HG03103 (cell line): Measurements from ENCODE around the gene RIPOR2.

Experiments used
- ATAC-seq: cut with Tn5 transposase; IDR thresholded peaks from one replicate; pipeline ENCODE4 v1.9.1; 2021; ENCODE audit warnings: low read depth; ENCODE audit not compliant: unreplicated experiment

The RIPOR2 gene

DNA sequence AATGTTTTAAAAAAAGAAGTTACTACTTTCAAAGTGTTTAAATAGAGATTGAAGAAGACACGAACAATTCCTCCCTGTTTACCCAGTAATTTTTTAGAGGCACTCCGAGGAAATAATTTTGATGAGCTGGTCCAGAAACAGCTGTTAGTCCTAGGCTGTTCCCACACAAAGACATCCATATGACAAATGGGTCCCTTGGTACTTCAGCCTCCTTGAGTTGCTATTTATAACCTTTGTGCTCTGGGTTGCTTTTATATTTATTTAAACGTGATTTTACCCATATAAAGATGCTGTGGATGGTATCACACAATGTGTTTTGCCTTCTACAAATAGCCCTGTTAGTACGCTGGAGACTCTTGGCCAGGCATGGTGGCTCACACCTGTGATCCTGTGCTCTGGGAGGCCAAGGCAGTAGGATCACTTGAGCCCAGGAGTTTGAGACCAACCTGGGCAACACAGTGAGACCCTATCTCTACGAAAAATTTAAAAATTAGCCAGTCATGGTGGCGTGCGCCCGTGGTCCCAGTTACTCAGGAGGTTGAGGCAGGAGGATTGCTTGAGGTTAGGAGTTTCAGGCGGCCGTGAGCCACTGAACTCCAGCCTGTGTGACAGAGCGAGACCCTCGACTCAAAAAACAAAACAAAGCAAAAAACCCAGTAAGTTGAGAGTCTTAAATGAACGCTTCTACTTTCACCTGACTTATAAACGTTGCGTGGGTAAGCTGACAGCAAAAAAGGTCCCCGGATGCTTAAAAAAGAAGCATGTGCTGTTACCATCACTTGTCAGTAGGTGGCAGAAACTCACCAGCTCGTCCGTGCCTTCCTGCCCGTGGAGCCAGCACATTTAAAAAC lies 80.1 kb downstream of the RIPOR2 start:
- no peak for ATAC-seq

DNA sequence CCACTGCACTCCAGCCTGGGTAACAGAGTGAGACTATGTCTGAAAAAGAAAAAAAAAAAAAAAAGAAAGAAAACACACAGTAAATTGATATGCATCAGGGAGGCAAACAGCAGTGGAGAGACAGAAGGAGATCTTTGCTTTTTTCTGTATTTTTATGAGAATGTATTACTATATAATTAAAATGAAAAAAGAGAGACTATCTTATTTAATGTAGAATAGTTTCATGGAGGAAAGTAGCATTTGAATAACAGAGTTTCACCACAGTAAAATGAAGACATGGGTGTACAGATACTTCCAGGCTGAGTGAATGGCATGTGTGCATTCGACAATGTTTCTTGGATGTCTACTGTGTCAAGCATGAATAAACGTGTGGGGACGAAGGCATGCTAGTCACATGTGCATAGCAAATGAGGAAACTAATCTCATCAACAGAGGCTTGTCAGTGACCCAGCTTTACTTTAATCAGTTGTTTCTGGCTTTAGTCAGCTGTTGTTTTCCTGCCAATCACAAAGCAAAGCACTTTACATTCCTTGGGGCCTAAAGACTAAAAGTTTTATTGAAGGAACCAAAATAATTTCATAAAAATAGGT lies 81.6 kb downstream of the RIPOR2 start:
- no peak for ATAC-seq

DNA sequence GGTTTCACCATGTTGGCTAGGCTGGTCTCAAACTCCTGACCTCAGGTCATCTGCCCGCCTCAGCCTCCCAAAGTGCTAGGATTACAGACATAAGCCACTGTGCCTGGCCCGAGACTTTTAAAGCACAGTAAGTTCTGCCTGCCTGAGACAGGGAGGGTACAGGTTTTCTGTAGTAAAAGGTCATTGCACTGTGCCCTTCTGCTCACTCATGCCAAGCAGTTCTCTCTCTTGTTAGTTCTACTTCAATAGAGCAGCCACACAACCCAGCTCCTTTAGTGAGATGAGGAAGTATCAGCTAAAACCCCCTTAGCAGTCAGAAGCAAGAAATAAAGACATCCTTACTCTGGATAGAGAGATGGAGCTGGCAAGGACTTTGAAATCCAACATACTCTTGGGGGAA lies 84.7 kb downstream of the RIPOR2 start:
- no peak for ATAC-seq

DNA sequence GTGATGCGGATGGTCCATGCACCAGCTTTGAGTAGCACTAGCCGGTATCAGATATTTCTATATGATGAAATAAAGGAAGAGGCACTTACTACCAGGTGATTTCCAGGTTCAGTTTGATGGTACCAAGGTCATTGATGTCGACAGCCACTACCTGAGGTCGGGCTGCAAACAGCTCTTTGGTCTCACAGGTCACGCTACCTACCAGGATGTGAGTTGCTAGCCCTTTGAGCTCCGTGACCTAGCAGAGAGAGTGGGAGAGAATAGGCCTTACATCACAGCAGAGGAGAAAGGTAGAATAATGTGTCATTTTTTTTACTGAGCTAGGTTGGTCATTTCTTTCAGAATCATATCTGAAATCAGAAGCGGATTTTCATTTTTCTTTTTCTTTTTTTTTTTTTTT lies 86.0 kb downstream of the RIPOR2 start:
- ATAC-seq, result no peak

DNA sequence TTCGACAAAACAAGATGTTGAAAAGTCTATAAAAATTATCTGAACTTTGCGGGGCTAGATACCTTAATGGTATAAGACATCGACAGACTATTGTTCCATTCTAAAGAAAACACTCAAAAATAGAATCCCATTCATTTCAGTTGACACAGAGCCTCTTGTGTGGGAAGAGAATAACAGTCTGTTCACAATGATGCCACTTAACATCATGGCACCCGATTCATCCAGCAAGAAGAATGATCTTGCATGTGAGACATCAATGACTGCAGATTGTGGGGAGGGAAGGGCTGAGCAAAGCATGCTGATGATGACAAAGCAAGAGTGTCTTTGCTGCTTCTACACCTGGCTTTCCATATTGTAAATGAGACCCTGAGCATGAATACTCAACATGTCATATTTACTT lies 87.3 kb downstream of the RIPOR2 start:
- no peak for ATAC-seq

DNA sequence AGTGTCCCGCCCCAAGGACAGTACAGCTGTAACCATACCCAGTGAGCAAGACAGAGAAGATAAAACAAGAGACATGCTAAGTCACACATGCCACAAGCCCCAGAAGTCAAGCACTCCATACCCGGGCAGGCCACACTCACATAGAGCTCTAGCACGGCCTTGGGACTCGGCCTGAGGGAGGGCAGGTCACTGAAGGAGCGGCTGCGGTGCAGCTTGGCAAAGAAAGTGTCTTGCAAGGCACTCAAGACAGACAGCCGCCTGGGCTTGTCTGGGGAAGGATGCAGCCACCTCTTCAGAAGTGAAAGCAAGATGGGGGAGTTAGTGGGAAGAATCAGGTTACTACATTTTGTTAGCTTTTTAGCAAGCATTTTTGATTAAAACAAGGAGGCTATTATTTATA lies 88.4 kb downstream of the RIPOR2 start:
- ATAC-seq, result no peak

DNA sequence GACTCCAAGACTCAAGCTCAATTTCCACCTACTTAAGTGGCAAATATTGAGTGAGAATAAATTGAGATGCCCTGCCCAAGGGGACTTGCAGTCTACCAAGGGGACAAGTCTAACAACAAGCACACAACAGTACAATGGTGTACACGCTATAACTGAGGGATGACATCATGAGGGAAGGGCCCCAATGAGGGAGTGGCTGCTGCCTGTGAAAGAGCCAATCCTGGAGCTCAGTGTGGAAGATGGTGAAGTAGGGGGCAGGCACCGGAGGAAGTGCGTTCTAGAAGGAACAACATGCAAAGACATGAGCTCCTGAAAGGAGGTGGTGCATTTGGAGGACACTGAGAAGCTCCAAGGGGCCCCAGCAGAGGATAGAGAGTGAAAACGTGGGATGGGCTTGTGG lies 90.2 kb downstream of the RIPOR2 start:
- no peak for ATAC-seq

DNA sequence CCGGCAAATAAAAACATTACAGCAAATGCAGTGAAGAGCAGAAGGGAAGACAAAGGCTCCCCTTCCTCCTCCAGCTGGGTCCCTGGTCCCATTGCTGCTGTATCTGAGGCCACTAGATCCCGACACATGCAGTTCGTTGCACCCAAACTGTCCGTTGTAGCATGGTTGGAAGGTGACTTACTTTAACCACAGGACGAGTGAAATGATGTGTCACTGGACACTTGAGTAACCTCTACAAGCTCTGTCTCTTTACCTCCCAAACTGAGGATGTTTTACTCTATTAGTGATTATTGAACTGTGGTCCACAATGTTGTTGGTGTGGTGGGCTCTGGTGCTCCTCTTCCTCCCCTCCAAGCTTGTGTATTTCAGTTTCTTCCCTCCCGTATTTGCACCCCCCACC lies 90.9 kb downstream of the RIPOR2 start:
- ATAC-seq, result no peak

DNA sequence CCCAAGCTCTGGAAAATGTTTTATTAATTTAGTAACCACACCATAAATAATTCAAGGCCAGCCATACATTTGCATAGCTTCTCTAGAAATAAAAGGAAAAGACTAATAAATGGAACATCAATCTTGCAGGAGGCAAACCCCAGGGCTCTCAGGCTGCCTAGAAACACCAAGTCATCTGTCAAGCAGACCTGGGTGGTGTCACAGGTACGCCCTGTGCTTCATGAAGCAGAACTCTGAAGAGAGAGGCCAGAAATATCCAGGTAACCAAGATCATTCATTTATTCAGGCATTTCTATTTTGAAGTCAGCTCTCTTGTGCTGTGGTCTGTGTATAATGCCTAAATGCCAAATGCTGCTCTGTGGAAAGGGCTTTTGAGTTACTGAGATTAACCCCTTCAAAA lies 91.7 kb downstream of the RIPOR2 start:
- no peak for ATAC-seq

DNA sequence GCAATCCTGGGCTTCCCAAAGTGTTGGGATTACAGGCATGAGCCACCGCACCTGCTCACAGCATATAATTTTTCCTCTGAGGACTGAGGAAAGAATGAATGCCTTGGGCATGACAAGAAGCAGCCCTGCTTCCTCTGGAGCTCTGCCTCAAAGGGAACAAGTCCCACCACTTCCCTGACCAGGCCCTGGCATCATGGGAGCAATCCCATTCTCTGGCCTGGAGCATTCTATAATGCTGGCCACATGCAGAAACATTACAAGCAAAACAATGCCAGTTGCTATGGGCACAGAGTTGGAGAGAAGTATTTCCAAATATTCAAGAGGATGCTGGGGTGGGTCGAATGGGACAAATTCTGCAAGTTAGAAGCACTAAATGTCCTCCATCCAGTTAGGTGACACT lies 95.6 kb downstream of the RIPOR2 start:
- no peak for ATAC-seq

DNA sequence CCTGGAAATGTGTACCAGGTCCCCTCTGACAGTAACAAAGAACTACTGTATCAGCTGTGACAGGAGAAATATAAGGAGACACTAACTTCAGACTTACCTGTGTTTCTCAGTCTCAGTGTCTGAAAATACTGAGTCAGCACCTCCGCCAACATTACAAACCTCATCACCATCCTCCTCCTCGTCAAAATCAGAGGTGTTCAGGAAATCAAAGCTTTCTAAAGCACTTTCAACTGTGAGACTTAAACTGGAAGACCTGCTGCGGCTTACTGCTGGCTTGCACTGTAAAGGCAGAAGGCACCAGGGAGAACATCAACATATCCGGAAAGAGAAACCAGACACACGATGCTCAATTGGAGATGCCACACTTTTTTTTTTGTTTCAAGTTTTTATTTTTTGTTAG lies 96.8 kb downstream of the RIPOR2 start:
- ATAC-seq, result no peak

DNA sequence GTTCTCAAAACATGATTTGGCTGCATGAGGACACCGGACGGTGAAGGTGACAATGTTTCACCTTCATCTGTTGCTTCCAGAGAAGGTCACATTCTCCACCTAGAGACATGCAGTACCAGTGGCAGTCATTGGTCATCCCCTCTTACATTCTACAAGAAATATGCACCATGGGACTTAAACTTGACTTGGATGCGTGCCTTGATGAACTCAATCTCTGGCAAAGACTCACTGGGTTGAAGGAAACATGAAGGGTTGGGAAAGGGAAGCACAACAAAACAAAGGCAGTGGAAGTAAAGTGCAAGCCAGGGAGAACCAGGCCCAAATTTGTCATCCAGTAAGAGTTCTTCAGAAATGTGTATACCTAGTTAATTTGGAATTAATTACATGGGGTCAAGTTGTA lies 97.7 kb downstream of the RIPOR2 start:
- no peak for ATAC-seq

DNA sequence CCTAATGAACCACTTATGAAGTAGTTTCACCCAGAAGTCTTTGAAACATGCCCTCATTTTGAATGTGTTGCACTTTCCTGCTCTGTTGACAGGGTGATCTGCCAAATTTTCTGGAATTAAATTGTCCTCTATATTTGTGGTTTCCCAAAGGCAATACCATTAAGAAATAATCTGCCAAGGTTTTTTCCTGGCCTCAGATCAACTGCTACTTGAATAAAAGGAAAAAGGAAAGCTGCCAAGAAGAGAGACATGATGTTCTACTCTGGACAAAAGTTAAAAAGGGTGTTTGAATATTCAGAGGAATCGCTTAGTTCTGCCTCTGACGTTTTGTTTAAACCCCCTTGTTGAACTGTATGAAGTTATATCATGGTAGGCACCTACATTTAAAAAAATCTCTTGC lies 99.7 kb downstream of the RIPOR2 start:
- no peak for ATAC-seq

DNA sequence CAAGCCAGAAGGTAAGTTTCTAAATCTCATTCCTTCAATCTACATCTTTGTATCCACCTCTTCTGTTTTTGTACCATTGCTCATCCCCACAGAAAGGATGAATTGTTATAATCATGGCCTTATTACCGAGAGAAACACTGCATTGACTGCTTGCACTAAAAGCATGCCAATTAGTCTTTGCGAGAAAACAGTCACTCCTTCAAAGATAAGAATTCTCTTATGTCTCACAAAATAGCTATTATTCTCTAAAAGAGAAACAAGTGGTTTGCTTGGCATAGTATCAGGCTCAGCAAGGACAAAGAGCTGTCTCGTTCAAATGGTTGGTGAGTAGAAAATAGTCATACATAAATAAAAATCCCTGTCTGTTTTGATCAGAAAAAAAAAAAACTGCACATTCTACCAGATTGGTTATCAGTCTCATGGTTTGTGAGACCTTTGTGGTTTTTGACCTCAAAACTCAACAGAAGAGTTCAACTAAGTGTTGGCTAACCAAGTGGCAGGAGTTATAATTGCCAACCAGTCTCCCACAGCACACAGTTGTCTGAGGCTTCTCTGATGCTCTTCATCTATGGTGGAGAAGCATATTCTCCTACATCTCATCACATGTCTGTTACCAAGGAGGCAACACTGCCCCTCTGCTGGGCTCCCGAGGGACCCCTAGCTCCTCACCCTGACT lies 101.9 kb downstream of the RIPOR2 start:
- no peak for ATAC-seq

DNA sequence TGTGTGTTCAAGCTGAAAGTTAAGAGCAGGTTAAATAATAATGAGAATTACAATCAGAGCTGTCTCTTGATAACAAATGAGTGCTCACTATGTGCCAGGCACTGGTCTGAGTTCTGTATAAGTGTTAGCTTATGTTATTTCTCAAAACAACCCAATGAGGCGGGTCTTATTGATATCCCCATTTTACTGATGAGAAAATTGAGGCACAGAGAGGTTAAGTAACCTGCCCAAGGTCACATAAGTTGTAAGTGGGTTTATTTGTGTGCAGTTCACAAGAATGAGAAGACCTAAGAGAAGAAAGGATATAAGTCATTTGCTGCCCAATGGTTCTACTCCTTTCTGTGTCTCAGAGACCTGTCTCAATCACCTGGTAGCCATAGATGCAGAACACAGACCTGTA lies 103.0 kb downstream of the RIPOR2 start:
- ATAC-seq, result no peak

DNA sequence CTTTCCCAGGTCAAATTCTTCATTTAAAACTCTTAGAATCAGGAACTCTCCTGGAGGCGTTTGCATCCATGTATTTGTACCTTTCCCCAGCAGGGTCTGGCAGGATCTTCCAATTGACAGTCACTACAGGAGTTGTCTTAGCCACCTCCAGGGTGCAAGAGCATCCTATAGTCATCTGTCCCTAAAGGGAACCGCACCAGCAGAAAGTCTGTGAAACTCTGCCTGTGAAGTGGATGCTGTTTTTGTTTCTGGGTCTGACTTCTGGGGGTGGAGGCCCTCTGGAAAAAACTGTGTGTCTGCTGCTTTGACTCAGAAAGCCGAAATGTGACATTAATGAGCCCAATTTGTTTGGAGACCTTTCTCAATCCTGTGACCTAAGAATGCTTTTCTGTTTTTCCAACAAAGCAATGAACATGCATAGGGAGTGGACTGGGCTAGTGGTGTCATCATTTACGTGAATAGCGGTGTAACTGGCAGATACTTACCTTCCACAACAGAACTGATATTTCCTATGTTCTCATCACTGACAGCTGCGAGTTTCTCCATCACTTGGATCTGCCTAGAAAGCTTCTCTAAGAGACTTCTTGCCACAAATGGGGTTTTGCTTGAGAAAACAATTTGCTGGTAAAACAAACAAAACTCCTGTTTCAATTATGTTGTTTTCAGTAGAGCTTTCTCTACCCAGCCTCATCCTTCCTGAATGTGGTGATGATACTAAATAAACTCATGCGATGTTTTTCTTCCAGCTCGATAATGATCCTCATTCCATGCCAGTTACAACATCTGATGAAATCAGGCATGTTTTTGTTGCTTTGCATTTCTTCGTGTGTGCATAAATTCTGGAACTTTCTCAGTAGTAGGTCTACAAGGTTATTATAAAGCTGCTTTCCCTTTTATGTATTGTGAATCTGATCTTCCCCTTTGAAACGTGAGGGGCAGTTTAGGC lies 103.7 kb downstream of the RIPOR2 start:
- no peak for ATAC-seq

DNA sequence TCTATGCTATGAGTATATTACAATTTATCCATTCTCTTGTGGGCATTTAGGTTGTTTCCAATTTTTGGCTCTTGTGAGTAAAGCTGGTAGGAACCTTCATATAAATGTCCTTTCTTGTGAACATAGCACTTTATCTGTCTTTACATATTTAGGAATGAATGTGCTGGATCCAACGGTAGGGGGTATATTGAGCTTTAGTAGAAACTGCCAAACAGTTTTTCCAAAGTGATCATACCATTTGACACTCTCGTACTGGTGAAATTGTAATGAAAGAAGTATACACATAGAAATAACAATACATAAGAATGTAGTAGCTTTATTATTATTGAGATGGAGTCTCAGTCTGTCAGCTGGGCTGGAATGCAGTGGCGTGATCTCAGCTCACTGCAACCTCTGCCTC lies 106.1 kb downstream of the RIPOR2 start:
- ATAC-seq, result no peak

DNA sequence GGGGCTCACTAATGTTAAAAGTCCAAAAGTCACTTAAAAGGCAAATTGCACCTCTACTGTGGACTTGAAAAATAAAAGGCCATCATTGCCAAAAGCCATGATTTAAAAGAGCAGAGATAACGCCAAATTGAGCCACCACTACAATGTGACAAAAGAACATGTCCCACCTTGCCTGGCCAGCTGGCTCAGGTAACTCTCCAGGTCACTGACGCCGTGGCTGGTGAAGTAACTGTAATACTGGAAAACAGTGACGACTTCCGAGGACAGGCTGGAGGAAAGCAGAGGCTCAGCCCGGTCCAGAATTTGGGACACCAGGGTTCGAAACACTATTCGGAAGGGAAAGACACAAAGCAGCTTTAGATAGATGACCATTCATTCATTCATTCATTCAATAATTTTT lies 107.8 kb downstream of the RIPOR2 start:
- no peak for ATAC-seq

DNA sequence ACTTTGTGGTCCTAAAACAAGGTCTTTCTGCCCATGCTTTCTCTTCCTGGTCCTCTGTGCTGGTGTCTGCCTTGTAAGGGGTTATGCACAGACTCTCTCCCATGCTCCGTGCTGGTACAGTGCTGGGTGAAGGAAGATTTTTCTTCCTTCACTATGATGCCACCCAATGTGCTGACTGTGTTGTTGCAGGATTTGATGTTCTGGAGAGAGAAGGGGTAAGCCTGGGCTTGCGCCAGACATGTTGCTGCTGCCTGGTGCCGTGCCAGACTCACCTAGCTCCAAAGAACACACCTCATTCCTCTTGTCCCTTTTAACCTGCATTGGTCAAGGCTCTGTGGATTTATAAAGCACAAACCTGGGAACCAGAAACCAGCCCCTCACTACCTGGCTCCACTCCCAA lies 108.6 kb downstream of the RIPOR2 start:
- ATAC-seq, result no peak

DNA sequence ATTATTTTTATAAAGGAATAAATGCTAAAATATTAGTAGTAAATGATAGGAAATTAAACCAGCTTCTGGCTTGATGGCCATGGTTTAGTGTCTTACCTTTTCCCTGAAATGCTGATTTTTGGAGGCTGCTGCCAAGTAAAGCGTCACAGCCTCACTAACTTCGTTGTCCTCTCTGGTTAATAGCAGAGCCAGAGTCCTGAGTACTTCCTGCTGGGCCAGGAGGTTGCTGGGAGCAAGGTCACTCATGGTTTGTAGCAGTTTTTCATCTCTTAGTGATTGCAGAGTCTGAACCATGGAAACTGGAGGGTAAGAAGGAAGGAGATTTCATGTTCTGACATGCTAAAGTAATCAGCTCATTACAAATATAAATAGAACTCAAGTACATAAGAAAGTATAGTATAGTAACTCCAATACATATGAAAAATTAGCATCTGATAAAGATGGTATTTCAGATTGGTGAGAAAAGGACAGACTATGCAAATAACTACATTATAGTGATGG lies 110.6 kb downstream of the RIPOR2 start:
- no peak for ATAC-seq
